ENCODE measurements around the gene CKS1B. TPM values are rescaled to one million over a fixed set of nuclear protein-coding genes. Genes with fewer than 3 reads are reported as not detected.

The CKS1B gene
- total and polyA plus RNA-seq, 7 experiments from 2014 or later: 8.4 to 105 (median 10.9) TPM

DNA sequence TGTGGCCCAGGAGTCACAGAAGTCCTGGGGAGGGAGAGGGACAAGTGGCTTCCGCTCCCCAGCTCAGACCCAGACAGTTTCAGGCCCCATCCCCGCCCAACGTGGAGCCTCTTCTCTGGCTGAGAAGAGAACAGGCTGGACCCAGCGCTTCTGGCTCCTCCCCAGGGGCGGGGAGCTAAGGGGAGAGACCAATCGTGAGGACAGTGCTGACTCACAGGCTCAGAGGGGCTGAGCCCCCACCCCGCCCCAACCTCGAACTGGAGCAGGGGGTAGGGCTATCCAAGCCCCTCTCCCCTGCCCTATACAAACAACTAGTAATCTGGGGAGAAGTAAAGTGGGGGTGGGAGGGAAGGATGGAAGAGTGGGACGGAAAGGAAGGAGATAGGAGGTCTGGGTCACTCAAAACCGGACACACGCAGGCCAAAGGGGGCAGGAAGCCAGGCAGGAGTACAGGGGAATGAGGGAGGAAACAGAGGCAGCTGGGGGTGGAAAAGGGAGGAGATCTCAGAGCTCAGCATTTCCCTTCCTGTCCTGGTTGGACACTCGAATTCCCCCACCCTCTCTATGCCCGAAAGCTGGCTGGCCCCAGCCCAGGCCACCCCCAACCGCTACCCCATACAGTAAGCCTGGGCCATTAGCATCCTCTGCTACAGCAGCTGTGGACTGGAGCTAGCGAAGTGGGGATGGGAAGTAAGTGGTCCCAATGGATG is 3.7 kb upstream of the CKS1B start, which contains the start of gene SHC1:
Gene SHC1 (minus strand): TSS at position 117 of the 710 bp plus-strand sequence. CDS start 221 bp downstream, outside the sequence.
- peak in 1 of 9 donors; percentile 52 for DNase-seq
- POLR2A ChIA-PET: interaction anchor here (0.9 to 11.7 kb wide), 9 partner anchors 10 to 73 kb away, joined by 3 to 160 read pairs (median 4); partner anchors contain the start of genes FLAD1, PBXIP1 and PYGO2
- intact Hi-C loops (cut with micrococcal nuclease): loop anchor here in 1 of 2 donors (10.0 kb wide), 1 partner anchor 354 kb away; the partner anchor contains the start of gene RUSC1

GRCh38 chr1:154971341-154971998 is 3.0 kb upstream of the CKS1B start:
- H3K4me1 Mint-ChIP-seq: peaks cover 27 to 48% (median 34%) of the 10 kb centered on the region in 7 donors
- H3K36me3 Mint-ChIP-seq: peaks cover 0 to 15% (median 0%) of the 10 kb centered on the region in 5 donors
- H3K9me3 Mint-ChIP-seq: peaks cover 0 to 2% (median 0%) of the 10 kb centered on the region in 11 donors
- peaks cover 23 to 34% of the 10 kb centered on the region in 2 donors for H3K4me1 ChIP-seq (ENCODE audit: control insufficient read depth in 2 of 2, insufficient read depth in 2 of 2, low read length in 2 of 2)
- H3K27me3 Mint-ChIP-seq: no peaks in the 10 kb centered on the region
- no peak for ATAC-seq
- H3K9me3 ChIP-seq (ENCODE audit: control insufficient read depth in 2 of 3, low read length in 3 of 3): no peaks in the 10 kb centered on the region
- intact Hi-C loops (cut with micrococcal nuclease): loop anchor here in 1 of 2 donors (10.0 kb wide), 1 partner anchor 353 kb away; the partner anchor contains the start of gene RUSC1
- POLR2A ChIA-PET: interaction anchor here (0.9 to 11.7 kb wide), 6 partner anchors 10 to 46 kb away, joined by 3 to 160 read pairs (median 4); partner anchors contain the start of genes FLAD1, PBXIP1 and PYGO2
- peaks cover 8 to 48% (median 11%) of the 10 kb centered on the region in 3 experiments for H3K36me3 ChIP-seq (ENCODE audit: control insufficient read depth in 2 of 3, insufficient read depth in 3 of 3, low read length in 3 of 3)
- H3K27ac ChIP-seq (ENCODE audit: low read depth, low read length): peak overlapping the region; percentile 51
- H3K4me3 ChIP-seq (ENCODE audit: low read length): no peak overlapping the region
- peak overlapping the region in 9 of 10 donors; percentile 37 to 71 (median 55) for H3K4me3 Mint-ChIP-seq
- DNase-seq: no peak
- CTCF ChIA-PET: interaction anchor here (0.5 to 10.5 kb wide), 7 partner anchors 11 to 85 kb away, joined by 4 to 94 read pairs (median 5); partner anchors contain the start of gene FLAD1
- H3K27ac Mint-ChIP-seq: peak overlapping the region in 7 of 9 donors; percentile 38 to 93 (median 78)
- H3K27me3 ChIP-seq (ENCODE audit: control insufficient read depth in 2 of 2, insufficient read depth in 2 of 2, low read length in 2 of 2): no peaks in the 10 kb centered on the region

More for the DNA sequence above, 3.7 kb upstream of the CKS1B start, which contains the start of gene SHC1:
- H3K9me3 ChIP-seq (ENCODE audit: control insufficient read depth in 2 of 3, low read length in 3 of 3): no peaks in the 10 kb centered on the region
- peaks cover 0 to 2% (median 0%) of the 10 kb centered on the region in 11 donors for H3K9me3 Mint-ChIP-seq
- CTCF ChIA-PET: interaction anchor here (0.5 to 10.5 kb wide), 5 partner anchors 12 to 63 kb away, joined by 3 to 94 read pairs (median 5); partner anchors contain the start of gene FLAD1
- H3K27ac Mint-ChIP-seq: peak within 1 kb of the TSS; percentile 51 to 93 (median 82)
- H3K4me3 ChIP-seq (ENCODE audit: low read length): no peak within 1 kb of the TSS
- peaks cover 11 to 54% (median 15%) of the 10 kb centered on the region in 3 experiments for H3K36me3 ChIP-seq (ENCODE audit: control insufficient read depth in 2 of 3, insufficient read depth in 3 of 3, low read length in 3 of 3)
- no peak for ATAC-seq
- peak within 1 kb of the TSS; percentile 51 for H3K27ac ChIP-seq (ENCODE audit: low read depth, low read length)
- peaks cover 27 to 48% (median 34%) of the 10 kb centered on the region in 7 donors for H3K4me1 Mint-ChIP-seq
- H3K4me3 Mint-ChIP-seq: peak within 1 kb of the TSS; percentile 37 to 71 (median 54)
- peaks cover 0 to 15% (median 0%) of the 10 kb centered on the region in 5 donors for H3K36me3 Mint-ChIP-seq
- no peaks in the 10 kb centered on the region for H3K27me3 Mint-ChIP-seq
- H3K27me3 ChIP-seq (ENCODE audit: control insufficient read depth in 2 of 2, insufficient read depth in 2 of 2, low read length in 2 of 2): no peaks in the 10 kb centered on the region
- peaks cover 20 to 27% of the 10 kb centered on the region in 2 donors for H3K4me1 ChIP-seq (ENCODE audit: control insufficient read depth in 2 of 2, insufficient read depth in 2 of 2, low read length in 2 of 2)

GRCh38 chr1:154972213-154972516 is 2.3 kb upstream of the CKS1B start:
- H3K9me3 ChIP-seq (ENCODE audit: control insufficient read depth in 2 of 3, low read length in 3 of 3): no peaks in the 10 kb centered on the region
- Mint-ChIP-seq H3K4me3 (peak overlapping the region in 1 of 10 donors; percentile 52), H3K27me3 (no peaks in the 10 kb centered on the region), H3K27ac (peak overlapping the region in 4 of 9 donors; percentile 66 to 80 (median 79)), H3K9me3 (peaks cover 0 to 2% (median 0%) of the 10 kb centered on the region in 11 donors), H3K36me3 (peaks cover 0 to 15% (median 0%) of the 10 kb centered on the region in 5 donors), H3K4me1 (peaks cover 27 to 47% (median 34%) of the 10 kb centered on the region in 7 donors)
- ATAC-seq: no peak
- H3K27me3 ChIP-seq (ENCODE audit: control insufficient read depth in 2 of 2, insufficient read depth in 2 of 2, low read length in 2 of 2): no peaks in the 10 kb centered on the region
- ChIA-PET CTCF (interaction anchor here (0.7 to 10.5 kb wide), 6 partner anchors 11 to 197 kb away, joined by 3 to 94 read pairs (median 4); partner anchors contain the start of gene FLAD1), POLR2A (interaction anchor here (0.9 to 11.7 kb wide), 4 partner anchors 9 to 45 kb away, joined by 3 to 160 read pairs (median 4); partner anchors contain the start of genes PBXIP1 and PYGO2)
- peak overlapping the region; percentile 40 for H3K27ac ChIP-seq (ENCODE audit: low read depth, low read length)
- no peak for DNase-seq
- intact Hi-C loops (cut with micrococcal nuclease): loop anchor here in 1 of 2 donors (10.0 kb wide), 1 partner anchor 353 kb away; the partner anchor contains the start of gene RUSC1
- peaks cover 28 to 35% of the 10 kb centered on the region in 2 donors for H3K4me1 ChIP-seq (ENCODE audit: control insufficient read depth in 2 of 2, insufficient read depth in 2 of 2, low read length in 2 of 2)
- H3K36me3 ChIP-seq (ENCODE audit: control insufficient read depth in 2 of 3, insufficient read depth in 3 of 3, low read length in 3 of 3): peaks cover under 1 to 41% (median 5%) of the 10 kb centered on the region in 3 experiments
- H3K4me3 ChIP-seq (ENCODE audit: low read length): no peak overlapping the region

DNA sequence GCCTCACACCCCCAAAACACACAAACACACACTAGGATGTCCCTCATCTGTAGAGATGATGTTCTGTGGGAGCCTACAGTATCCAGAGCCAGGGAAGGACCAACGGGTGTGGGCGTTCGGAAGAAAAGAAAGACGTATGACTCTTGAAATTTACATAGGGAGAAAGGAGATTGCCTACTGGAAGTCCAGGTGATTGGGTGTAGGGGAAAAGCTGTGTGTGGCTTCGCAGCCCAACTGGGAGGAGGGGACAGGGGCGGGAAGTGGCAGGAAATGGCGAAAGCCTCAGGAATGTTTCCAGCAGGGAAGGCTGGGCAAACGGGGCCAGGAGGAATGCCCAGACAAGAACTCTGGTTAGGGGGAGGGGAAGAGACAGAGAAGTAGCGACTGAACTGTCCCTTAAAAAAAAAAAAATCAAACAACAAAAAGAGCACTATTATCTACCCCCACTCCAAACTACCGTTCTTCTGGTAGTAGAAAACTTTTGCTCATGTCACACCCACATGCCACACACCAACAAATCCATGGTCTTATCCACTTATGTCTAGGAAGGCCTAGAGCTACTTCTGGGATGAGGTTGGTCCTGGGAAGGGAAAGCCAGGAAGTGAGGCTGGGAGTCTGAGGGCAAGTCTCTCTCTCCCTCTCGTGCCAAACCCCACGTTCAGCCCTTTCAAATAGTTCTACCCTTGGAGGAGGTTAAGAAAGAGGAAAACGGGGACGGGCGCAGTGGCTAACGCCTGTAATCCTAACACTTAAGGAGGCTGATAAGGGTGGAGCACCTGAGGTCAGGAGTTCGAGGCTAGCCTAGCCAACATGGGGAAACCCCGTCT is 1.8 kb upstream of the CKS1B start:
- Histone ChIP-seq H3K9me3 (ENCODE audit: control insufficient read depth in 2 of 3, low read length in 3 of 3) (no peaks in the 10 kb centered on the region), H3K4me3 (ENCODE audit: low read length) (no peak overlapping the region), H3K4me1 (ENCODE audit: control insufficient read depth in 2 of 2, insufficient read depth in 2 of 2, low read length in 2 of 2) (peaks cover 28 to 35% of the 10 kb centered on the region in 2 donors), H3K27me3 (ENCODE audit: control insufficient read depth in 2 of 2, insufficient read depth in 2 of 2, low read length in 2 of 2) (no peaks in the 10 kb centered on the region), H3K27ac (ENCODE audit: low read depth, low read length) (peak overlapping the region; percentile 94), H3K36me3 (ENCODE audit: control insufficient read depth in 2 of 3, insufficient read depth in 3 of 3, low read length in 3 of 3) (peaks cover 0 to 35% (median 5%) of the 10 kb centered on the region in 3 experiments)
- Mint-ChIP-seq H3K27ac (peak overlapping the region in 5 of 9 donors; percentile 66 to 80 (median 80)), H3K9me3 (peaks cover 0 to 2% (median 0%) of the 10 kb centered on the region in 11 donors), H3K36me3 (peaks cover 0 to 15% (median 0%) of the 10 kb centered on the region in 5 donors), H3K4me3 (peak overlapping the region in 1 of 10 donors; percentile 52), H3K4me1 (peaks cover 33 to 47% (median 35%) of the 10 kb centered on the region in 7 donors), H3K27me3 (no peaks in the 10 kb centered on the region)
- POLR2A ChIA-PET: interaction anchor here (0.6 to 11.7 kb wide), 14 partner anchors 8 to 81 kb away, joined by 3 to 160 read pairs (median 6); partner anchors contain the start of genes FLAD1, PBXIP1 and PYGO2
- DNase-seq (peak in 1 of 9 donors; percentile 13), ATAC-seq (no peak)
- intact Hi-C loops (cut with micrococcal nuclease): loop anchor here (1.0 to 10.0 kb wide), 2 partner anchors 35 to 352 kb away; partner anchors contain the start of gene RUSC1 (in 1 of the 2)
- CTCF ChIA-PET: interaction anchor here (0.7 to 10.5 kb wide), 6 partner anchors 11 to 197 kb away, joined by 3 to 94 read pairs (median 4); partner anchors contain the start of genes FLAD1 and PMVK

GRCh38 chr1:154973344-154974101 is 958 bp upstream of the CKS1B start:
- Mint-ChIP-seq H3K4me1 (peaks cover 30 to 42% (median 35%) of the 10 kb centered on the region in 7 donors), H3K4me3 (no peak overlapping the region), H3K27ac (peak overlapping the region in 1 of 9 donors; percentile 80), H3K27me3 (no peaks in the 10 kb centered on the region), H3K36me3 (peaks cover 0 to 13% (median 0%) of the 10 kb centered on the region in 5 donors), H3K9me3 (peaks cover 0 to 2% (median 0%) of the 10 kb centered on the region in 11 donors)
- ChIA-PET POLR2A (interaction anchor here (0.6 to 11.7 kb wide), 14 partner anchors 10 to 598 kb away, joined by 3 to 160 read pairs (median 6); partner anchors contain the start of genes FLAD1, PBXIP1, PMVK and PYGO2), CTCF (interaction anchor here (0.7 to 10.5 kb wide), 8 partner anchors 26 to 414 kb away, joined by 3 to 94 read pairs (median 4); partner anchors contain the start of gene PMVK)
- Histone ChIP-seq H3K27ac (ENCODE audit: low read depth, low read length) (peak overlapping the region; percentile 94), H3K27me3 (ENCODE audit: control insufficient read depth in 2 of 2, insufficient read depth in 2 of 2, low read length in 2 of 2) (no peaks in the 10 kb centered on the region), H3K36me3 (ENCODE audit: control insufficient read depth in 2 of 3, insufficient read depth in 3 of 3, low read length in 3 of 3) (peaks cover 0 to 27% (median 0%) of the 10 kb centered on the region in 3 experiments), H3K4me3 (ENCODE audit: low read length) (peak overlapping the region; percentile 82), H3K9me3 (ENCODE audit: control insufficient read depth in 2 of 3, low read length in 3 of 3) (no peaks in the 10 kb centered on the region), H3K4me1 (ENCODE audit: control insufficient read depth in 2 of 2, insufficient read depth in 2 of 2, low read length in 2 of 2) (peaks cover 28 to 35% of the 10 kb centered on the region in 2 donors)
- intact Hi-C loops (cut with micrococcal nuclease): loop anchor here (1.0 to 10.0 kb wide), 13 partner anchors 10 to 415 kb away; partner anchors contain the start of genes ADAM15 (in 2 of the 2), FLAD1 (in 2 of the 2), PYGO2 (in 2 of the 2) and UBE2Q1 (in 2 of the 2)
- ATAC-seq: peak; percentile 37
- DNase-seq: peak; percentile 72 to 90 (median 79)

All from naive thymus-derived CD4-positive, alpha-beta T cell (primary cell).